WTC11 (cell line): Measurements from ENCODE around the gene GALNT17. TPM values are rescaled to one million over a fixed set of nuclear protein-coding genes. Genes with fewer than 3 reads are reported as not detected.

Experiments used
- ATAC-seq: fragments of 200-7000 bp; cut with Tn5 transposase; 2 replicates; pipeline ENCODE4 v1.10.0; 2021; ENCODE audit warnings: mild to moderate bottlenecking, moderate library complexity
- CTCF ChIA-PET: fragments of 300-600 bp; sonication (Branson Sonifier 250); formaldehyde crosslinking; loops from one replicate; lab custom pipeline; 2021; ENCODE audit warnings: antibody characterized with exemption; lab: Charles Lee
- POLR2A ChIA-PET: fragments of 350-600 bp; sonication (Branson Sonifier 250); formaldehyde crosslinking; loops from one replicate; lab custom pipeline; 2021; ENCODE audit warnings: antibody characterized with exemption; lab: Charles Lee
- DNase-seq: peaks from one replicate; pipeline ENCODE4 v3.0.0; 2021; ENCODE audit warnings: low spot score
- H3K27ac Mint-ChIP-seq: 2 replicates; pipeline ENCODE4 v1.8.0; 2021; ENCODE audit warnings: mixed read lengths
- H3K27me3 Mint-ChIP-seq: 2 replicates; pipeline ENCODE4 v1.8.0; 2021; ENCODE audit warnings: low read depth, mild to moderate bottlenecking, moderate library complexity, mixed read lengths
- H3K36me3 Mint-ChIP-seq: 2 replicates; pipeline ENCODE4 v1.8.0; 2021; ENCODE audit warnings: mixed read lengths
- H3K4me1 Mint-ChIP-seq: 2 replicates; pipeline ENCODE4 v1.8.0; 2022; ENCODE audit warnings: mixed read lengths
- H3K4me3 Mint-ChIP-seq: 2 replicates; pipeline ENCODE4 v1.8.0; 2021; ENCODE audit warnings: mild to moderate bottlenecking, moderate library complexity, mixed read lengths
- H3K9me3 Mint-ChIP-seq: 2 replicates; pipeline ENCODE4 v1.8.0; 2021; ENCODE audit warnings: mixed read lengths
- ATF1 ChIP-seq: sonication (generic); formaldehyde crosslinking; IDR thresholded peaks from 2 replicates; pipeline ENCODE4 v1.8.1; 2023; ENCODE audit warnings: mild to moderate bottlenecking, moderate library complexity, missing genetic modification reagents
- ATF3 ChIP-seq: sonication (generic); formaldehyde crosslinking; conservative IDR thresholded peaks from 2 replicates; pipeline ENCODE4 v1.8.1; 2022; ENCODE audit warnings: mild to moderate bottlenecking, missing genetic modification reagents
- CBFB ChIP-seq: sonication (generic); formaldehyde crosslinking; IDR thresholded peaks from 2 replicates; pipeline ENCODE4 v1.8.1; 2022; ENCODE audit warnings: mild to moderate bottlenecking, low read depth, missing genetic modification reagents
- ELF4 ChIP-seq: sonication (generic); formaldehyde crosslinking; IDR thresholded peaks from 2 replicates; pipeline ENCODE4 v1.8.1; 2022; ENCODE audit warnings: low read depth, mild to moderate bottlenecking, moderate library complexity, missing genetic modification reagents
- FOXP1 ChIP-seq: sonication (generic); formaldehyde crosslinking; IDR thresholded peaks from 2 replicates; pipeline ENCODE4 v1.8.0; 2022; ENCODE audit warnings: missing genetic modification reagents, mild to moderate bottlenecking, moderate library complexity, borderline replicate concordance
- GTF2I ChIP-seq: fragments of 250-450 bp; sonication (Bioruptor Pico); conservative IDR thresholded peaks from 2 replicates; pipeline ENCODE4 v1.4.0; 2021; ENCODE audit warnings: mild to moderate bottlenecking
- HMGA2 ChIP-seq: fragments of 250-450 bp; sonication (Bioruptor Pico); IDR thresholded peaks from 2 replicates; pipeline ENCODE4 v1.4.0; 2021; ENCODE audit warnings: mild to moderate bottlenecking, moderate library complexity
- JAZF1 ChIP-seq: fragments of 250-450 bp; sonication (Bioruptor Pico); IDR thresholded peaks from 2 replicates; pipeline ENCODE4 v1.9.0; 2021; ENCODE audit warnings: moderate library complexity, mild to moderate bottlenecking, inconsistent platforms
- JUN ChIP-seq: sonication (generic); formaldehyde crosslinking; IDR thresholded peaks from 2 replicates; pipeline ENCODE4 v1.8.0; 2023; ENCODE audit warnings: mild to moderate bottlenecking, missing genetic modification reagents
- MLX ChIP-seq: sonication (generic); formaldehyde crosslinking; IDR thresholded peaks from 2 replicates; pipeline ENCODE4 v1.8.1; 2023; ENCODE audit warnings: mild to moderate bottlenecking, missing genetic modification reagents, moderate library complexity
- MYBL2 ChIP-seq: sonication (generic); formaldehyde crosslinking; IDR thresholded peaks from 2 replicates; pipeline ENCODE4 v1.8.1; 2023; ENCODE audit warnings: mild to moderate bottlenecking, moderate library complexity, missing genetic modification reagents
- NFATC4 ChIP-seq: fragments of 250-450 bp; sonication (Bioruptor Pico); IDR thresholded peaks from 2 replicates; pipeline ENCODE4 v1.9.0; 2021; ENCODE audit warnings: mild to moderate bottlenecking
- NFE2L1 ChIP-seq: sonication (generic); formaldehyde crosslinking; IDR thresholded peaks from 2 replicates; pipeline ENCODE4 v1.8.1; 2023; ENCODE audit warnings: missing genetic modification reagents
- OVOL2 ChIP-seq: fragments of 250-450 bp; sonication (Bioruptor Pico); IDR thresholded peaks from 2 replicates; pipeline ENCODE4 v1.9.0; 2021; ENCODE audit warnings: mild to moderate bottlenecking, borderline replicate concordance
- PRRX2 ChIP-seq: fragments of 250-450 bp; sonication (Bioruptor Pico); IDR thresholded peaks from 2 replicates; pipeline ENCODE4 v1.8.0; 2021; ENCODE audit warnings: mild to moderate bottlenecking
- TEAD1 ChIP-seq: sonication (generic); formaldehyde crosslinking; IDR thresholded peaks from 2 replicates; pipeline ENCODE4 v1.8.0; 2022; ENCODE audit warnings: mild to moderate bottlenecking, missing genetic modification reagents
- TP53 ChIP-seq: sonication (generic); formaldehyde crosslinking; IDR thresholded peaks from 2 replicates; pipeline ENCODE4 v1.8.1; 2023; ENCODE audit warnings: mild to moderate bottlenecking, missing genetic modification reagents
- ZMAT4 ChIP-seq: fragments of 250-450 bp; sonication (Bioruptor Pico); IDR thresholded peaks from 2 replicates; pipeline ENCODE4 v1.9.0; 2021; ENCODE audit warnings: mild to moderate bottlenecking
- ZNF138 ChIP-seq: sonication (generic); formaldehyde crosslinking; conservative IDR thresholded peaks from 2 replicates; pipeline ENCODE4 v1.8.1; 2022; ENCODE audit warnings: mild to moderate bottlenecking, moderate library complexity, missing genetic modification reagents
- ZNF219 ChIP-seq: sonication (generic); formaldehyde crosslinking; IDR thresholded peaks from 2 replicates; pipeline ENCODE4 v1.8.0; 2023; ENCODE audit warnings: missing genetic modification reagents, mild to moderate bottlenecking, borderline replicate concordance
- ZNF232 ChIP-seq: sonication (generic); formaldehyde crosslinking; IDR thresholded peaks from 2 replicates; pipeline ENCODE4 v1.8.0; 2022; ENCODE audit warnings: mild to moderate bottlenecking, missing genetic modification reagents
- ZNF263 ChIP-seq: sonication (generic); formaldehyde crosslinking; IDR thresholded peaks from 2 replicates; pipeline ENCODE4 v1.8.1; 2022; ENCODE audit warnings: low read depth, mild to moderate bottlenecking, moderate library complexity, missing genetic modification reagents
- ZNF281 ChIP-seq: sonication (generic); formaldehyde crosslinking; IDR thresholded peaks from 2 replicates; pipeline ENCODE4 v1.8.0; 2023; ENCODE audit warnings: mild to moderate bottlenecking, missing genetic modification reagents
- ZNF396 ChIP-seq: fragments of 250-450 bp; sonication (Bioruptor Pico); IDR thresholded peaks from 2 replicates; pipeline ENCODE4 v1.8.0; 2021; ENCODE audit warnings: mild to moderate bottlenecking, moderate library complexity, borderline replicate concordance
- ZNF512 ChIP-seq: sonication (generic); formaldehyde crosslinking; IDR thresholded peaks from 2 replicates; pipeline ENCODE4 v1.8.1; 2022; ENCODE audit warnings: missing genetic modification reagents, borderline replicate concordance
- ZNF532 ChIP-seq: fragments of 250-450 bp; sonication (Bioruptor Pico); IDR thresholded peaks from 2 replicates; pipeline ENCODE4 v1.9.0; 2021; ENCODE audit warnings: mild to moderate bottlenecking, borderline replicate concordance
- total RNA-seq: library from RNA; stranded (reverse); gene quantifications from 3 replicates; pipeline ENCODE4 v1.2.3, GENCODE V29; 2021

The GALNT17 gene
- total RNA-seq, 1 experiment from 2014 or later: 61.1 TPM

GRCh38 chr7:71332207-71332606, 200.3 kb downstream of the GALNT17 start (continued):
- no peak for TF ChIP-seq ZMAT4 (CRISPR knock-in tag)
- no peak for TF ChIP-seq ELF4 (CRISPR knock-in tag)
- no peak for TF ChIP-seq HMGA2 (CRISPR knock-in tag)

- no peak for ATAC-seq
- no peak for TF ChIP-seq ZNF532 (CRISPR knock-in tag)
- no peak for TF ChIP-seq OVOL2 (CRISPR knock-in tag)
- no peak for TF ChIP-seq GTF2I
- no peak for TF ChIP-seq TP53 (CRISPR knock-in tag)
- TF ChIP-seq ATF1: no peak
- no peak for TF ChIP-seq ZNF138 (CRISPR knock-in tag)
- no peak for TF ChIP-seq PRRX2
- TF ChIP-seq ZNF263 (CRISPR knock-in tag): no peak
- no peak for TF ChIP-seq ZNF232 (CRISPR knock-in tag)
- TF ChIP-seq NFATC4 (CRISPR knock-in tag): no peak
Observed at GRCh38 chr7:71334541-71334940, 202.6 kb downstream of the GALNT17 start.

GRCh38 chr7:71338866-71339265, 206.9 kb downstream of the GALNT17 start:
- peaks cover 41% of the 10 kb centered on the region for H3K4me1 Mint-ChIP-seq
- H3K27me3 Mint-ChIP-seq: no peaks in the 10 kb centered on the region
- POLR2A ChIA-PET: no interaction called here
- CTCF ChIA-PET: no interaction called here
- H3K36me3 Mint-ChIP-seq: peaks cover 46% of the 10 kb centered on the region
- H3K4me3 Mint-ChIP-seq: no peak overlapping the region
- DNase-seq (no peak), ATAC-seq (no peak)
- 0 out of 2 replicates have a peak overlapping the region, but pooled peaks have one; percentile 55 for H3K27ac Mint-ChIP-seq
- H3K9me3 Mint-ChIP-seq: peaks cover 33% of the 10 kb centered on the region
- TF ChIP-seq NFE2L1 (CRISPR knock-in tag): no peak
- no peak for TF ChIP-seq MYBL2 (CRISPR knock-in tag)
- TF ChIP-seq FOXP1 (CRISPR knock-in tag): no peak
- no peak for TF ChIP-seq JUN
- no peak for TF ChIP-seq CBFB
- TF ChIP-seq TEAD1 (CRISPR knock-in tag): no peak
- no peak for TF ChIP-seq MLX (CRISPR knock-in tag)
- TF ChIP-seq ZNF219 (CRISPR knock-in tag): no peak
- no peak for TF ChIP-seq ZNF281 (CRISPR knock-in tag)
- TF ChIP-seq GTF2I: no peak
- no peak for TF ChIP-seq ZNF396
- no peak for TF ChIP-seq ZNF512 (CRISPR knock-in tag)
- no peak for TF ChIP-seq ZMAT4 (CRISPR knock-in tag)
- no peak for TF ChIP-seq ATF3 (CRISPR knock-in tag)
- TF ChIP-seq JAZF1 (CRISPR knock-in tag): no peak

More at GRCh38 chr7:71334541-71334940, 202.6 kb downstream of the GALNT17 start:
- peaks cover 18% of the 10 kb centered on the region for H3K4me1 Mint-ChIP-seq
- no peak overlapping the region; the same call in 1 of the 2 replicates for H3K27ac Mint-ChIP-seq
- POLR2A ChIA-PET: no interaction called here
- H3K27me3 Mint-ChIP-seq: no peaks in the 10 kb centered on the region
- CTCF ChIA-PET: no interaction called here
- no peak for DNase-seq
- H3K36me3 Mint-ChIP-seq: peaks cover 19% of the 10 kb centered on the region
- H3K4me3 Mint-ChIP-seq: no peak overlapping the region
- peaks cover 13% of the 10 kb centered on the region for H3K9me3 Mint-ChIP-seq
